Mucosa of stomach (tissue), 1 donor: ENCODE data around the gene COL6A1.

Source experiments
- H3K27me3 ChIP-seq: one replicate; pipeline ENCODE4 v1.7.0; 2013; ENCODE audit warnings: mild to moderate bottlenecking, low read length; ENCODE audit not compliant: control insufficient read depth, insufficient read depth
- H3K36me3 ChIP-seq: one replicate; pipeline ENCODE4 v1.7.0; 2013; ENCODE audit warnings: low read length; ENCODE audit not compliant: control insufficient read depth, insufficient read depth
- H3K4me1 ChIP-seq: one replicate; pipeline ENCODE4 v1.7.0; 2013; ENCODE audit warnings: mild to moderate bottlenecking, low read length; ENCODE audit not compliant: control insufficient read depth, insufficient read depth
- H3K4me3 ChIP-seq: one replicate; pipeline ENCODE4 v1.7.0; 2013; ENCODE audit warnings: low read length
- H3K9ac ChIP-seq: one replicate; pipeline ENCODE4 v1.7.0; 2013; ENCODE audit warnings: mild to moderate bottlenecking, low read length, moderate library complexity
- H3K9me3 ChIP-seq: one replicate; pipeline ENCODE4 v1.7.0; 2013; ENCODE audit warnings: mild to moderate bottlenecking, low read length, moderate library complexity; ENCODE audit not compliant: control insufficient read depth
- donor health status: Pancreatic carcinoma.

The COL6A1 gene

DNA sequence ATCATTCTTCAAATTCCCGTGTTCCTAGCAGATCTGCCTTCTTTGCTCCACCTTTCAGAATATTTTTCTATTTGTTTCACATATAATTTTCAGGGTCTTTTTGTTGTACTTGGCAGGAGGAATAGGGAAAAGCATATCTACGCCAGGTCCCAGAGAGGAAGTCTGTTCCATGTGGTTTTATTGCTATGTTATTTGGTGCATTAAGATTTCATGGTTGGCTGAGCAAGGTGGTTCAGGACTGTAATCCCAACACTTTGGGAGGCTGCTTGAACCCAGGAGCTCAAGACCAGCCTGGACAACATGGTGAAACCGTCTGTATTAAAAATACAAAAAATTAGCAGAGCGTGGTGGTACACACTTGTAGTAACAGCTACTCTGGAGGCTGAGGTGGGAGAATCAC lies 36.1 kb downstream of the COL6A1 start:
- H3K36me3 ChIP-seq, result no peaks in the 10 kb centered on the region
- H3K9ac ChIP-seq, result no peak overlapping the region
- no peak overlapping the region for H3K4me3 ChIP-seq
- no peaks in the 10 kb centered on the region for H3K4me1 ChIP-seq
- H3K9me3 ChIP-seq, result no peaks in the 10 kb centered on the region
- H3K27me3 ChIP-seq, result no peaks in the 10 kb centered on the region

GRCh38 chr21:46018615-46019014 lies 37.0 kb downstream of the COL6A1 start:
- H3K36me3 ChIP-seq, result no peaks in the 10 kb centered on the region
- no peaks in the 10 kb centered on the region for H3K4me1 ChIP-seq
- H3K4me3 ChIP-seq, result no peak overlapping the region
- no peaks in the 10 kb centered on the region for H3K9me3 ChIP-seq
- no peaks in the 10 kb centered on the region for H3K27me3 ChIP-seq
- no peak overlapping the region for H3K9ac ChIP-seq

DNA sequence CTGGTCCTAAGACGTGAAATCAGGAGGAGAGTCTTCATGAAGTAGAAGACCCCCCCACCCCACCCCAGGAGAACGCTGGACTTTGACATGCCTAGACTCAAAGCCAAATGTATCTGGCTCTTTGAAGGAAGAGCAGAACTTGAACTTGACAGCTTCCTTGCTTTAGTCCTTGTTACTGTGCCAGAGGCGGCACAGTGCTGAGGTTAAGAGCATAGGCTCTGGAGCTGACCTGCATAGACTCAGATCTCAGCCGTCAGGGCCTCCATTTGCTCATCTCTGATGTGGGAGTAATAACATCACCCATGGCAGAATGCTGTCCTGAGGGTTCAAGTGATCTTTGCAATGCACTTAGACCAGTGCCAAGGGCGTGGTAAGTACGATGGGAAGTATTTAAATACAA lies 39.0 kb downstream of the COL6A1 start:
- Histone ChIP-seq H3K9ac (no peak overlapping the region), H3K4me1 (no peaks in the 10 kb centered on the region), H3K27me3 (no peaks in the 10 kb centered on the region), H3K9me3 (no peaks in the 10 kb centered on the region), H3K4me3 (no peak overlapping the region), H3K36me3 (no peaks in the 10 kb centered on the region)

- H3K9me3 ChIP-seq, result no peaks in the 10 kb centered on the region
- no peaks in the 10 kb centered on the region for H3K27me3 ChIP-seq
- no peak overlapping the region for H3K4me3 ChIP-seq
- no peaks in the 10 kb centered on the region for H3K4me1 ChIP-seq
- no peak overlapping the region for H3K9ac ChIP-seq
- H3K36me3 ChIP-seq, result no peaks in the 10 kb centered on the region
These were observed 39.8 kb downstream of the COL6A1 start for GRCh38 chr21:46021398-46021797.

DNA sequence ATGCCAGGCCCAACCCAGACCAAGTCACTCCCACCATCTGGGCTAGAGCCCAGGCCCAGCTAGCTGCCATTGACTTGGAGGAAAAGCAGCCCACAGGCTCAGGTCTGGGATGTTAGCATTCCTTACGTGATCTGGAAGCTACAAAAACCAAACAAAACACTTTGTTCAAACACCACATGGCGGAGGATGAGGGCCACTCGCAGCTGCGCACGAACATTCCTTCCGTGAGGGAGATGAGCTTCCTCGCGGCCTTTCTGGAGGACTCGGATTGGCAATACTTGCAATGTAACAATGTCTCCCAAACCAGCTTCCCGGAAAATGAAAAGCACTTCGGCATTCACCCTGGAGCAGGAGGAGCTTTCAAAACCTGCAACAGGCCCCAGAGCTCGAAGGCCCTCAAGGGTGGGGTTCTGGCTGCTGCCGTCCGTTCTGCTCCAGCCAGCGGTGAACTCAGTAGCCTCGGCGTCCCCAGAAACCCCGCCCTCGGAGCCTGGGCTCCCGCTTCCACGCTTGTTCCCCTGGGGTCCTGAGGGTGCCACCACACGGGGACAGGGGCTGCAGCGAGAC lies 40.5 kb downstream of the COL6A1 start:
- Histone ChIP-seq H3K9ac (no peak overlapping the region), H3K4me3 (no peak overlapping the region), H3K27me3 (no peaks in the 10 kb centered on the region), H3K9me3 (no peaks in the 10 kb centered on the region), H3K36me3 (no peaks in the 10 kb centered on the region), H3K4me1 (no peaks in the 10 kb centered on the region)

- H3K4me3 ChIP-seq, result no peak overlapping the region
- H3K4me1 ChIP-seq, result no peaks in the 10 kb centered on the region
- H3K9ac ChIP-seq, result no peak overlapping the region
- H3K27me3 ChIP-seq, result no peaks in the 10 kb centered on the region
- H3K9me3 ChIP-seq, result no peaks in the 10 kb centered on the region
- H3K36me3 ChIP-seq, result no peaks in the 10 kb centered on the region
These were observed 41.3 kb downstream of the COL6A1 start for GRCh38 chr21:46022551-46023525.

DNA sequence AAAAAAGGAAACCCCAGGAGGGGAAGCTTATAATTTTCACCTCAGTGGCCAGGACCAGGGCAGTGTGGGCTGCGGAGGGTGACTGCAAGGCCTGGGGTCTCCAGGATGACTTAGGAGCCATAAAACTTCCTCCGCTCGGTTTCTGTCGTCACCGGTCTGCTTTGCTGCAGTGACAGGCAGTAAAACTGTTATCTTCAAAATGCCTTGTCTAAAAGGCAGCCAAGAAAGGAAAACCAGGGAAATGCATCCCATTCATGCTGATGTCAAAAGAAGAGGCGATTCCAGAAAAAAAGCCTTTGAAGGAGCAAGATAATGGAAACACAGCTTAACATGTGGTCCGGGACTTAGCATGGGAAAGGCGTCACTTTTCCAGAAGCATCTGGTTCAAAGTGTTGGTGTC lies 42.0 kb downstream of the COL6A1 start:
- H3K36me3 ChIP-seq, result no peaks in the 10 kb centered on the region
- no peaks in the 10 kb centered on the region for H3K27me3 ChIP-seq
- no peaks in the 10 kb centered on the region for H3K4me1 ChIP-seq
- no peak overlapping the region for H3K4me3 ChIP-seq
- H3K9me3 ChIP-seq, result no peaks in the 10 kb centered on the region
- H3K9ac ChIP-seq, result no peak overlapping the region

GRCh38 chr21:46024141-46024540 lies 42.6 kb downstream of the COL6A1 start:
- H3K4me1 ChIP-seq, result no peaks in the 10 kb centered on the region
- no peak overlapping the region for H3K4me3 ChIP-seq
- no peaks in the 10 kb centered on the region for H3K27me3 ChIP-seq
- H3K9me3 ChIP-seq, result no peaks in the 10 kb centered on the region
- H3K36me3 ChIP-seq, result no peaks in the 10 kb centered on the region
- no peak overlapping the region for H3K9ac ChIP-seq

DNA sequence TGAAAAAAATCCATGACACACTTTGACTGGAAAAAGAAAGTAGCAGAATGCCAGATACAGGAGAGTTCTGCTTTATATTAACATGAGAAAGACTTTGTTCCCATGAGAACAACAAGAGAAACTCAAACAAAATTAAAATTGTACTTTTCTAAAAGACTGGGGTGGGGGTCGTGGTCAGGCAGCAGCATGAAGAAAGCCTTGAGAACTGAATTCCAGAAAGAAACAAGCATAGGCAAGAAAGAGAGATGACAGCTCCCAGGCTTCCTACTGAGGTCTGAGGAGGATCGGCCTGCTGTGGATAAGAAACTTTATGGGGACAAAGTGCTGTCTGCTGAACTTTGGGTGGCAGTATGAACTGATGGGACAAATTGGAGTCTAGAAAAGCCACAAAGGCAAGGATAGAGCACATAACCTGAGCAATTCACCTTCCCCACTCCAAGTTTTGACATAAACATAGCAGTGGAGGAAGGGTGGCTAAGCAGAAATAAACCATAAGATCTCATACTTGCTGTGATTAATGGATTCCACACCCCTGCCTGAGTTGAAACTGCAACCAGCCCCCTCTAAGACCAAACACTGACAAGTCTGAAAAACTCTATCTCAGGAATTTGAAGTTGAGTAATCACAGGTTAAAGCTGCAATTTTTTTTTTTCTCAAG lies 43.7 kb downstream of the COL6A1 start:
- H3K4me1 ChIP-seq, result no peaks in the 10 kb centered on the region
- no peaks in the 10 kb centered on the region for H3K27me3 ChIP-seq
- no peak overlapping the region for H3K9ac ChIP-seq

GRCh38 chr21:46027851-46028493 lies 46.4 kb downstream of the COL6A1 start:
- Histone ChIP-seq H3K4me1 (no peaks in the 10 kb centered on the region), H3K27me3 (no peaks in the 10 kb centered on the region), H3K9me3 (no peaks in the 10 kb centered on the region), H3K4me3 (no peak overlapping the region), H3K36me3 (no peaks in the 10 kb centered on the region), H3K9ac (no peak overlapping the region)

More for the DNA sequence above, 43.7 kb downstream of the COL6A1 start:
- Histone ChIP-seq H3K36me3 (no peaks in the 10 kb centered on the region), H3K4me3 (no peak overlapping the region), H3K9me3 (no peaks in the 10 kb centered on the region)

DNA sequence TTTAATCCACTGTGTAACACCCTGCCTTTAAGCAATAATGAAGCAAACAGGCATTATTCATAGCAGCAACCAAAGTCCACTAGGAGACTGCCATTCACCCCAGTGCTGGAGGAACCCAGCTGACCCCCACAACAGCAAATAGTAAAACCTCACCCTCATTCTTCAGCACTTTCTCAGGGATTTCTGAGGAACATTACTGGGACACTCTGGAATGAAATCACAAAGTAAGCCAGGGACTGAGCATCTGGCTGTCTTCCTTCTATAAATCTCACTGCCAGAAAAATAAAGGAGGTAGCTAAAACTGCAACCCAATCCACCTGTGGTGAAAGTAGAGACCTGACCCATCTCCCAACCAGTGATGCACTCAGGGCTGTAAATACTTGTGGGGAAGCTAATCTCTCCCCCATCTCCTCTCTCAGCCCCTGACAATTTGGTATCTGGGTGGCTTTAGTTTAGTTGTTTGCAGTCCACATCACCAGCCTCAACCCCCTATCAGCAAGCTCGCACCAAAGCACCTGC lies 47.1 kb downstream of the COL6A1 start:
- Histone ChIP-seq H3K4me1 (no peaks in the 10 kb centered on the region), H3K9me3 (no peaks in the 10 kb centered on the region), H3K4me3 (no peak overlapping the region), H3K9ac (no peak overlapping the region), H3K36me3 (no peaks in the 10 kb centered on the region), H3K27me3 (no peaks in the 10 kb centered on the region)
